HepG2 (cell line): ENCODE results near the gene ATP6V0D1. TPM values are rescaled to one million over a fixed set of nuclear protein-coding genes. Genes with fewer than 3 reads are reported as not detected.

ENCODE experiments used
- ATF7 ChIP-seq, 2 experiments: fragments of 450-650 bp in 1 of 2; sonication (generic) in 1 of 2; formaldehyde crosslinking in 1 of 2; IDR thresholded peaks; 2 replicates each; pipeline versions ENCODE4 v1.4.0 to v1.6.1; 2016 to 2020; ENCODE audit warnings: antibody characterized with exemption in 1 of 2, mild to moderate bottlenecking in 1 of 2, missing genetic modification reagents in 1 of 2
- CBX5 ChIP-seq: sonication (generic); formaldehyde crosslinking; IDR thresholded peaks from 2 replicates; pipeline ENCODE4 v1.4.0; 2020; ENCODE audit warnings: missing genetic modification reagents, borderline replicate concordance
- DNMT1 ChIP-seq: sonication (generic); formaldehyde crosslinking; IDR thresholded peaks from 2 replicates; pipeline ENCODE4 v1.5.1; 2020; ENCODE audit warnings: mild to moderate bottlenecking, missing genetic modification reagents
- HNF4A ChIP-seq: sonication (generic); formaldehyde crosslinking; IDR thresholded peaks from 2 replicates; pipeline ENCODE4 v1.4.0; 2020; ENCODE audit warnings: missing genetic modification reagents
- KDM1A ChIP-seq: IDR thresholded peaks from 2 replicates; pipeline ENCODE4 v1.6.1; 2016; ENCODE audit warnings: missing compliant biosample characterization
- MLX ChIP-seq: IDR thresholded peaks from 2 replicates; pipeline ENCODE4 v1.6.1; 2016
- MYNN ChIP-seq: sonication (generic); formaldehyde crosslinking; IDR thresholded peaks from 2 replicates; pipeline ENCODE4 v1.4.0; 2020; ENCODE audit warnings: mild to moderate bottlenecking, low read depth, missing genetic modification reagents
- NAIF1 ChIP-seq: sonication (generic); formaldehyde crosslinking; IDR thresholded peaks from 2 replicates; pipeline ENCODE4 v1.5.0; 2020; ENCODE audit warnings: mild to moderate bottlenecking, missing genetic modification reagents, borderline replicate concordance
- ONECUT2 ChIP-seq: sonication (generic); formaldehyde crosslinking; IDR thresholded peaks from 2 replicates; pipeline ENCODE4 v1.4.0; 2020; ENCODE audit warnings: missing genetic modification reagents
- SALL1 ChIP-seq: sonication (generic); formaldehyde crosslinking; IDR thresholded peaks from 2 replicates; pipeline ENCODE4 v1.8.0; 2022; ENCODE audit warnings: mild to moderate bottlenecking, missing genetic modification reagents
- SIX1 ChIP-seq: sonication (generic); formaldehyde crosslinking; IDR thresholded peaks from 2 replicates; pipeline ENCODE4 v1.4.0; 2020; ENCODE audit warnings: missing genetic modification reagents, borderline replicate concordance
- SMAD9 ChIP-seq: sonication (generic); formaldehyde crosslinking; IDR thresholded peaks from 2 replicates; pipeline ENCODE4 v1.5.1; 2020; ENCODE audit warnings: mild to moderate bottlenecking, missing genetic modification reagents
- TBX3 ChIP-seq: fragments of 450-650 bp; IDR thresholded peaks from 2 replicates; pipeline ENCODE4 v1.6.1; 2017; ENCODE audit warnings: antibody characterized with exemption, mild to moderate bottlenecking, inconsistent platforms, borderline replicate concordance
- TEAD2 ChIP-seq: sonication (generic); formaldehyde crosslinking; IDR thresholded peaks from 2 replicates; pipeline ENCODE4 v1.9.0; 2021; ENCODE audit warnings: missing genetic modification reagents
- ZBTB7B ChIP-seq: sonication (generic); formaldehyde crosslinking; IDR thresholded peaks from 2 replicates; pipeline ENCODE4 v1.4.0; 2020; ENCODE audit warnings: missing genetic modification reagents
- ZFP82 ChIP-seq: sonication (generic); formaldehyde crosslinking; IDR thresholded peaks from 2 replicates; pipeline ENCODE4 v1.5.1; 2020; ENCODE audit warnings: mild to moderate bottlenecking, missing genetic modification reagents, borderline replicate concordance
- ZNF101 ChIP-seq: sonication (generic); formaldehyde crosslinking; IDR thresholded peaks from 2 replicates; pipeline ENCODE4 v1.4.0; 2020; ENCODE audit warnings: mild to moderate bottlenecking, low read depth, missing genetic modification reagents, borderline replicate concordance
- ZNF12 ChIP-seq: sonication (generic); formaldehyde crosslinking; IDR thresholded peaks from 2 replicates; pipeline ENCODE4 v1.5.0; 2020; ENCODE audit warnings: missing genetic modification reagents
- ZNF569 ChIP-seq: sonication (generic); formaldehyde crosslinking; IDR thresholded peaks from 2 replicates; pipeline ENCODE4 v1.5.0; 2020; ENCODE audit warnings: mild to moderate bottlenecking, missing genetic modification reagents, moderate library complexity, borderline replicate concordance
- ZNF850 ChIP-seq: sonication (generic); formaldehyde crosslinking; conservative IDR thresholded peaks from 2 replicates; pipeline ENCODE4 v1.9.0; 2021; ENCODE audit warnings: mild to moderate bottlenecking, missing genetic modification reagents
- ZZZ3 ChIP-seq: sonication (generic); formaldehyde crosslinking; IDR thresholded peaks from 2 replicates; pipeline ENCODE4 v1.4.0; 2020; ENCODE audit warnings: missing genetic modification reagents, mild to moderate bottlenecking, borderline replicate concordance
- polyA plus RNA-seq, 8 experiments: library from polyadenylated mRNA; depleted of rRNA in 3 of 8; stranded (reverse) in 7 of 8; unstranded in 1 of 8; fragments of >200 nt; fragmentation: Illumina TruSeq in 4 of 8; extraction: Trizol in 4 of 8; gene quantifications; 2 replicates each; pipeline versions ENCODE4 v1.2.1 to v1.2.3, GENCODE V29; 2011 to 2016; ENCODE audit warnings: low read depth in 4 of 8, missing spikeins in 1 of 8, mixed read lengths in 1 of 8; ENCODE audit not compliant: insufficient read depth in 1 of 8
- total RNA-seq, 5 experiments: library from RNA; depleted of rRNA; stranded (reverse); fragments of >200 nt; fragmentation: Illumina TruSeq; extraction: Trizol; gene quantifications; 2 replicates each; pipeline ENCODE4 v1.2.3, GENCODE V29; 2016; ENCODE audit warnings: low read depth in 1 of 5
- TF ChIP-seq, protein P1 (sequence below): sonication (generic); formaldehyde crosslinking; IDR thresholded peaks from 2 replicates; pipeline ENCODE4 v1.4.0; 2020; ENCODE audit warnings: missing genetic modification reagents
- TF ChIP-seq, protein P2 (sequence below): sonication (generic); formaldehyde crosslinking; IDR thresholded peaks from 2 replicates; pipeline ENCODE4 v1.8.1; 2023; ENCODE audit warnings: mild to moderate bottlenecking, missing genetic modification reagents
- TF ChIP-seq, protein P3 (sequence below): sonication (generic); formaldehyde crosslinking; conservative IDR thresholded peaks from 2 replicates; pipeline ENCODE4 v1.8.1; 2023; ENCODE audit warnings: missing genetic modification reagents
- TF ChIP-seq, protein P4 (sequence below): sonication (generic); formaldehyde crosslinking; IDR thresholded peaks from 2 replicates; pipeline ENCODE4 v1.4.0; 2020; ENCODE audit warnings: missing genetic modification reagents

ATP6V0D1 gene
- total and polyA plus RNA-seq, 2 of the 13 experiments (the other 11 are each of a cell fraction or from before 2014, with no cell fraction given) = 51.1 to 61.3 TPM

- TF ChIP-seq, protein P1, sequence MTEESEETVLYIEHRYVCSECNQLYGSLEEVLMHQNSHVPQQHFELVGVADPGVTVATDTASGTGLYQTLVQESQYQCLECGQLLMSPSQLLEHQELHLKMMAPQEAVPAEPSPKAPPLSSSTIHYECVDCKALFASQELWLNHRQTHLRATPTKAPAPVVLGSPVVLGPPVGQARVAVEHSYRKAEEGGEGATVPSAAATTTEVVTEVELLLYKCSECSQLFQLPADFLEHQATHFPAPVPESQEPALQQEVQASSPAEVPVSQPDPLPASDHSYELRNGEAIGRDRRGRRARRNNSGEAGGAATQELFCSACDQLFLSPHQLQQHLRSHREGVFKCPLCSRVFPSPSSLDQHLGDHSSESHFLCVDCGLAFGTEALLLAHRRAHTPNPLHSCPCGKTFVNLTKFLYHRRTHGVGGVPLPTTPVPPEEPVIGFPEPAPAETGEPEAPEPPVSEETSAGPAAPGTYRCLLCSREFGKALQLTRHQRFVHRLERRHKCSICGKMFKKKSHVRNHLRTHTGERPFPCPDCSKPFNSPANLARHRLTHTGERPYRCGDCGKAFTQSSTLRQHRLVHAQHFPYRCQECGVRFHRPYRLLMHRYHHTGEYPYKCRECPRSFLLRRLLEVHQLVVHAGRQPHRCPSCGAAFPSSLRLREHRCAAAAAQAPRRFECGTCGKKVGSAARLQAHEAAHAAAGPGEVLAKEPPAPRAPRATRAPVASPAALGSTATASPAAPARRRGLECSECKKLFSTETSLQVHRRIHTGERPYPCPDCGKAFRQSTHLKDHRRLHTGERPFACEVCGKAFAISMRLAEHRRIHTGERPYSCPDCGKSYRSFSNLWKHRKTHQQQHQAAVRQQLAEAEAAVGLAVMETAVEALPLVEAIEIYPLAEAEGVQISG (CRISPR knock-in tag) = no peak
- TF ChIP-seq CBX5 (CRISPR knock-in tag) (no peak), ZFP82 (CRISPR knock-in tag) (no peak), HNF4A (peak; percentile 72), MLX (CRISPR knock-in tag) (no peak), SALL1 (CRISPR knock-in tag) (no peak; the same call in 1 of the 2 replicates), ZNF101 (CRISPR knock-in tag) (no peak), SMAD9 (CRISPR knock-in tag) (no peak), ZBTB7B (no peak), DNMT1 (CRISPR knock-in tag) (no peak), SIX1 (no peak), ZZZ3 (CRISPR knock-in tag) (no peak), TEAD2 (CRISPR knock-in tag) (no peak), KDM1A (CRISPR knock-in tag) (no peak), TBX3 (no peak), ZNF850 (CRISPR knock-in tag) (no peak; the same call in 1 of the 2 replicates), ZNF12 (CRISPR knock-in tag) (no peak; the same call in 1 of the 2 replicates), ATF7 (IDR thresholded peaks at IDR 0.05) (no peak), ATF7 (CRISPR knock-in tag; IDR thresholded peaks at IDR 0.05) (no peak), MYNN (CRISPR knock-in tag) (no peak), ZNF569 (peak; percentile 42; the same call in 1 of the 2 replicates), NAIF1 (CRISPR knock-in tag) (0 out of 2 replicates have a peak, but pooled peaks have one; percentile 3), ONECUT2 (no peak)
- TF ChIP-seq, protein P2, sequence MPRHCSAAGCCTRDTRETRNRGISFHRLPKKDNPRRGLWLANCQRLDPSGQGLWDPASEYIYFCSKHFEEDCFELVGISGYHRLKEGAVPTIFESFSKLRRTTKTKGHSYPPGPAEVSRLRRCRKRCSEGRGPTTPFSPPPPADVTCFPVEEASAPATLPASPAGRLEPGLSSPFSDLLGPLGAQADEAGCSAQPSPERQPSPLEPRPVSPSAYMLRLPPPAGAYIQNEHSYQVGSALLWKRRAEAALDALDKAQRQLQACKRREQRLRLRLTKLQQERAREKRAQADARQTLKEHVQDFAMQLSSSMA = peak; percentile 10; the same call in 1 of the 2 replicates
- TF ChIP-seq, protein P3, sequence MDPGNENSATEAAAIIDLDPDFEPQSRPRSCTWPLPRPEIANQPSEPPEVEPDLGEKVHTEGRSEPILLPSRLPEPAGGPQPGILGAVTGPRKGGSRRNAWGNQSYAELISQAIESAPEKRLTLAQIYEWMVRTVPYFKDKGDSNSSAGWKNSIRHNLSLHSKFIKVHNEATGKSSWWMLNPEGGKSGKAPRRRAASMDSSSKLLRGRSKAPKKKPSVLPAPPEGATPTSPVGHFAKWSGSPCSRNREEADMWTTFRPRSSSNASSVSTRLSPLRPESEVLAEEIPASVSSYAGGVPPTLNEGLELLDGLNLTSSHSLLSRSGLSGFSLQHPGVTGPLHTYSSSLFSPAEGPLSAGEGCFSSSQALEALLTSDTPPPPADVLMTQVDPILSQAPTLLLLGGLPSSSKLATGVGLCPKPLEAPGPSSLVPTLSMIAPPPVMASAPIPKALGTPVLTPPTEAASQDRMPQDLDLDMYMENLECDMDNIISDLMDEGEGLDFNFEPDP (CRISPR knock-in tag) = no peak
- TF ChIP-seq, protein P4, sequence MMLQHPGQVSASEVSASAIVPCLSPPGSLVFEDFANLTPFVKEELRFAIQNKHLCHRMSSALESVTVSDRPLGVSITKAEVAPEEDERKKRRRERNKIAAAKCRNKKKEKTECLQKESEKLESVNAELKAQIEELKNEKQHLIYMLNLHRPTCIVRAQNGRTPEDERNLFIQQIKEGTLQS (CRISPR knock-in tag) = no peak
Measured at GRCh38 chr16:67481561-67482232, 740 bp upstream of the ATP6V0D1 start (continued).
